PC-3 (cell line): ENCODE data around the gene FOXI2.

Experiments used
- CTCF ChIP-seq: fragments of 300-600 bp; sonication (generic); conservative IDR thresholded peaks from 2 replicates; pipeline ENCODE4 v1.5.1; 2017; ENCODE audit warnings: antibody characterized with exemption, low read depth, mild to moderate bottlenecking, low read length
- EZH2phosphoT487 ChIP-seq: fragments of 300-600 bp; sonication (generic); IDR thresholded peaks from 2 replicates; pipeline ENCODE4 v1.6.1; 2018; ENCODE audit warnings: mild to moderate bottlenecking, antibody characterized with exemption, low read length, borderline replicate concordance

GRCh38 chr10:127762925-127763324, 25.9 kb downstream of the FOXI2 start:
- TF ChIP-seq CTCF (no peak), EZH2phosphoT487 (no peak)
